Thoracic aorta (tissue), 2 donors: Measurements from ENCODE around the gene JADE1. TPM values are rescaled to one million over a fixed set of nuclear protein-coding genes. Genes with fewer than 3 reads are reported as not detected.

Experiments
- ATAC-seq: fragments of 150-250 bp; one replicate; pipeline ENCODE4 v1.8.0; 2017; ENCODE audit warnings: low read depth; ENCODE audit not compliant: insufficient number of reproducible peaks, low FRiP score
- DNase-seq: peaks from one replicate; pipeline ENCODE4 v3.0.0-alpha.2; 2020; ENCODE audit warnings: low spot score
- H3K27ac ChIP-seq, 2 donors: fragments of 200-600 bp; sonication (generic); 1 replicate in 1 of 2; 2 replicates in 1 of 2; pipeline ENCODE4 v1.5.1; 2016; ENCODE audit warnings: mild to moderate bottlenecking in 2 of 2, moderate library complexity in 2 of 2
- H3K27me3 ChIP-seq: fragments of 200-600 bp; sonication (generic); replicated peaks from 2 replicates; pipeline ENCODE4 v1.6.0; 2016; ENCODE audit warnings: mild to moderate bottlenecking; ENCODE audit not compliant: insufficient read depth
- H3K36me3 ChIP-seq: fragments of 200-600 bp; sonication (generic); one replicate; pipeline ENCODE4 v1.5.1; 2016
- H3K4me1 ChIP-seq, 2 donors: fragments of 200-600 bp; sonication (generic); 1 replicate in 1 of 2; 2 replicates in 1 of 2; pipeline versions ENCODE4 v1.5.1 to v1.6.0; 2016; ENCODE audit warnings: low read depth in 2 of 2, mild to moderate bottlenecking in 1 of 2; ENCODE audit not compliant: control insufficient read depth in 1 of 2
- H3K4me3 ChIP-seq: fragments of 200-600 bp; sonication (generic); 2 replicates; pipeline ENCODE4 v1.5.1; 2016; ENCODE audit warnings: mild to moderate bottlenecking
- H3K9me3 ChIP-seq: fragments of 200-600 bp; sonication (generic); 2 replicates; pipeline ENCODE4 v1.5.1; 2016
- CTCF ChIP-seq: fragments of 200-600 bp; sonication (generic); IDR thresholded peaks from one replicate; pipeline ENCODE4 v1.5.1; 2019; ENCODE audit warnings: antibody characterized with exemption
- total RNA-seq, 2 donors: library from RNA; depleted of rRNA; stranded (reverse); fragments of >200 nt; gene quantifications; one replicate each; pipeline versions ENCODE4 v1.1.0 to v1.2.3, GENCODE V29; 2016

JADE1 gene
- total RNA-seq, 2 donors from 2014 or later = 23.7 to 63.8 TPM

GRCh38 chr4:128782875-128783614 lies 26.5 kb upstream of the JADE1 start:
- H3K4me1 ChIP-seq = peaks cover 0 to 8% of the 10 kb centered on the region in 2 donors
- H3K36me3 ChIP-seq = no peaks in the 10 kb centered on the region
- no peak overlapping the region for H3K4me3 ChIP-seq
- no peak for TF ChIP-seq CTCF
- H3K27me3 ChIP-seq = no peaks in the 10 kb centered on the region
- H3K27ac ChIP-seq = peak overlapping the region; percentile 42 to 67
- H3K9me3 ChIP-seq = no peaks in the 10 kb centered on the region
- ATAC-seq = no peak
- DNase-seq = no peak

- H3K4me1 ChIP-seq = no peaks in the 10 kb centered on the region
- TF ChIP-seq CTCF = no peak
- H3K4me3 ChIP-seq = no peak overlapping the region
- no peaks in the 10 kb centered on the region for H3K9me3 ChIP-seq
- DNase-seq (no peak), ATAC-seq (no peak)
- no peaks in the 10 kb centered on the region for H3K36me3 ChIP-seq
- no peaks in the 10 kb centered on the region for H3K27me3 ChIP-seq
- no peak overlapping the region for H3K27ac ChIP-seq
Measured at GRCh38 chr4:128787509-128788311, 21.8 kb upstream of the JADE1 start.

- Histone ChIP-seq H3K27ac (no peak overlapping the region), H3K9me3 (no peaks in the 10 kb centered on the region), H3K27me3 (no peaks in the 10 kb centered on the region), H3K36me3 (no peaks in the 10 kb centered on the region), H3K4me1 (peaks cover 0 to 10% of the 10 kb centered on the region in 2 donors), H3K4me3 (no peak overlapping the region)
- TF ChIP-seq CTCF = no peak
- no peak for DNase-seq
- ATAC-seq = no peak
Measured at GRCh38 chr4:128793859-128794672, 15.4 kb upstream of the JADE1 start.

- no peak overlapping the region for H3K4me3 ChIP-seq
- no peaks in the 10 kb centered on the region for H3K36me3 ChIP-seq
- no peak for TF ChIP-seq CTCF
- no peaks in the 10 kb centered on the region for H3K27me3 ChIP-seq
- DNase-seq (no peak), ATAC-seq (no peak)
- H3K27ac ChIP-seq = no peak overlapping the region
- no peaks in the 10 kb centered on the region for H3K9me3 ChIP-seq
- peaks cover 0 to 10% of the 10 kb centered on the region in 2 donors for H3K4me1 ChIP-seq
Measured at GRCh38 chr4:128796934-128797333, 12.6 kb upstream of the JADE1 start.

- no peak for TF ChIP-seq CTCF
- H3K36me3 ChIP-seq = no peaks in the 10 kb centered on the region
- no peak overlapping the region for H3K27ac ChIP-seq
- no peak overlapping the region for H3K4me3 ChIP-seq
- no peaks in the 10 kb centered on the region for H3K27me3 ChIP-seq
- no peaks in the 10 kb centered on the region for H3K9me3 ChIP-seq
- no peaks in the 10 kb centered on the region for H3K4me1 ChIP-seq
- DNase-seq (no peak), ATAC-seq (no peak)
Measured at GRCh38 chr4:128800284-128800683, 9.2 kb upstream of the JADE1 start.
